ENCODE results near the gene MAP3K3.
A peak's percentile ranks its signal among the peaks of the same experiment; 100 is the strongest.

The MAP3K3 gene

GRCh38 chr17:63697341-63698286 is 75.4 kb downstream of the MAP3K3 start:
- Mint-ChIP-seq H3K4me1 (ENCODE audit: low read depth) (peaks cover 79% of the 10 kb centered on the region), H3K4me3 (peak overlapping the region; percentile 90)

GRCh38 chr17:63698381-63698885 is 76.2 kb downstream of the MAP3K3 start:
- Mint-ChIP-seq H3K9me3 (no peaks in the 10 kb centered on the region), H3K27ac (peak overlapping the region; percentile 84), H3K36me3 (ENCODE audit: low read depth) (peaks cover 77% of the 10 kb centered on the region), H3K4me1 (ENCODE audit: low read depth) (peaks cover 79% of the 10 kb centered on the region), H3K27me3 (no peaks in the 10 kb centered on the region), H3K4me3 (peak overlapping the region; percentile 90)
- intact Hi-C loops (cut with micrococcal nuclease) = loop anchor here (2.0 to 5.0 kb wide), 3 partner anchors 76 to 271 kb away; partner anchors contain the start of genes FTSJ3, MAP3K3 and PSMC5

More at GRCh38 chr17:63697341-63698286, 75.4 kb downstream of the MAP3K3 start:
- H3K36me3 Mint-ChIP-seq (ENCODE audit: low read depth) = peaks cover 77% of the 10 kb centered on the region
- no peaks in the 10 kb centered on the region for H3K27me3 Mint-ChIP-seq
- H3K9me3 Mint-ChIP-seq = no peaks in the 10 kb centered on the region
- H3K27ac Mint-ChIP-seq = peak overlapping the region; percentile 84
- intact Hi-C loops (cut with micrococcal nuclease) = loop anchor here (2.0 to 5.0 kb wide), 3 partner anchors 75 to 270 kb away; partner anchors contain the start of genes FTSJ3, MAP3K3 and PSMC5

- peak overlapping the region; percentile 90 for H3K4me3 Mint-ChIP-seq
- H3K36me3 Mint-ChIP-seq (ENCODE audit: low read depth) = peaks cover 77% of the 10 kb centered on the region
- no peaks in the 10 kb centered on the region for H3K27me3 Mint-ChIP-seq
- peak overlapping the region; percentile 84 for H3K27ac Mint-ChIP-seq
- H3K9me3 Mint-ChIP-seq = no peaks in the 10 kb centered on the region
- intact Hi-C loops (cut with micrococcal nuclease) = loop anchor here (2.0 to 5.0 kb wide), 3 partner anchors 76 to 272 kb away; partner anchors contain the start of genes FTSJ3, MAP3K3 and PSMC5
- peaks cover 79% of the 10 kb centered on the region for H3K4me1 Mint-ChIP-seq (ENCODE audit: low read depth)
Observed at GRCh38 chr17:63698886-63699637, 76.8 kb downstream of the MAP3K3 start.

GRCh38 chr17:63699638-63700527 is 77.7 kb downstream of the MAP3K3 start, which contains the start of gene LIMD2:
LIMD2 (minus strand) TSS chr17:63700125; CDS start chr17:63699298, 827 bp downstream.
- intact Hi-C loops (cut with micrococcal nuclease) = loop anchor here (1.0 to 5.0 kb wide), 4 partner anchors 41 to 273 kb away; partner anchors contain the start of genes FTSJ3, MAP3K3, PSMC5 and STRADA
- peak within 1 kb of the TSS; percentile 90 for H3K4me3 Mint-ChIP-seq
- H3K36me3 Mint-ChIP-seq (ENCODE audit: low read depth) = peaks cover 77% of the 10 kb centered on the region
- peak within 1 kb of the TSS; percentile 95 for H3K27ac Mint-ChIP-seq
- H3K9me3 Mint-ChIP-seq = no peaks in the 10 kb centered on the region
- H3K27me3 Mint-ChIP-seq = no peaks in the 10 kb centered on the region
- H3K4me1 Mint-ChIP-seq (ENCODE audit: low read depth) = peaks cover 76% of the 10 kb centered on the region

- intact Hi-C loops (cut with micrococcal nuclease) = loop anchor here (1.0 kb wide), 2 partner anchors 41 to 74 kb away; partner anchors contain the start of genes DDX42 and STRADA
- Mint-ChIP-seq H3K36me3 (ENCODE audit: low read depth) (peaks cover 77% of the 10 kb centered on the region), H3K4me3 (peak overlapping the region; percentile 81), H3K4me1 (ENCODE audit: low read depth) (peaks cover 76% of the 10 kb centered on the region), H3K27me3 (no peaks in the 10 kb centered on the region), H3K27ac (peak overlapping the region; percentile 95), H3K9me3 (no peaks in the 10 kb centered on the region)
Observed at GRCh38 chr17:63700528-63701455, 78.6 kb downstream of the MAP3K3 start.

GRCh38 chr17:63701456-63701820 is 79.2 kb downstream of the MAP3K3 start:
- intact Hi-C loops (cut with micrococcal nuclease) = loop anchor here (1.0 kb wide), 1 partner anchor 73 kb away; the partner anchor contains the start of gene DDX42
- no peaks in the 10 kb centered on the region for H3K27me3 Mint-ChIP-seq
- peaks cover 77% of the 10 kb centered on the region for H3K36me3 Mint-ChIP-seq (ENCODE audit: low read depth)
- H3K4me1 Mint-ChIP-seq (ENCODE audit: low read depth) = peaks cover 76% of the 10 kb centered on the region
- H3K27ac Mint-ChIP-seq = peak overlapping the region; percentile 95
- no peaks in the 10 kb centered on the region for H3K9me3 Mint-ChIP-seq
- peak overlapping the region; percentile 81 for H3K4me3 Mint-ChIP-seq

GRCh38 chr17:63701868-63702720 is 79.9 kb downstream of the MAP3K3 start:
- intact Hi-C loops (cut with micrococcal nuclease) = loop anchor here (1.0 kb wide), 1 partner anchor 72 kb away; the partner anchor contains the start of gene DDX42
- H3K4me1 Mint-ChIP-seq (ENCODE audit: low read depth) = peaks cover 75% of the 10 kb centered on the region
- H3K27me3 Mint-ChIP-seq = no peaks in the 10 kb centered on the region
- peak overlapping the region; percentile 81 for H3K4me3 Mint-ChIP-seq
- peaks cover 77% of the 10 kb centered on the region for H3K36me3 Mint-ChIP-seq (ENCODE audit: low read depth)
- peak overlapping the region; percentile 95 for H3K27ac Mint-ChIP-seq
- no peaks in the 10 kb centered on the region for H3K9me3 Mint-ChIP-seq

- Mint-ChIP-seq H3K9me3 (no peaks in the 10 kb centered on the region), H3K27me3 (no peaks in the 10 kb centered on the region), H3K4me3 (peak overlapping the region; percentile 81), H3K4me1 (ENCODE audit: low read depth) (peaks cover 69% of the 10 kb centered on the region), H3K27ac (peak overlapping the region; percentile 95), H3K36me3 (ENCODE audit: low read depth) (peaks cover 77% of the 10 kb centered on the region)
- intact Hi-C loops (cut with micrococcal nuclease) = no loop called here
Observed at GRCh38 chr17:63702721-63703015, 80.5 kb downstream of the MAP3K3 start.

GRCh38 chr17:63703029-63703428 is 80.8 kb downstream of the MAP3K3 start:
- Mint-ChIP-seq H3K27me3 (no peaks in the 10 kb centered on the region), H3K36me3 (ENCODE audit: low read depth) (peaks cover 77% of the 10 kb centered on the region), H3K27ac (peak overlapping the region; percentile 95), H3K4me1 (ENCODE audit: low read depth) (peaks cover 65% of the 10 kb centered on the region), H3K4me3 (peak overlapping the region; percentile 81), H3K9me3 (no peaks in the 10 kb centered on the region)
- intact Hi-C loops (cut with micrococcal nuclease) = no loop called here

GRCh38 chr17:63703556-63704258 is 81.5 kb downstream of the MAP3K3 start:
- peak overlapping the region; percentile 7 for H3K27ac Mint-ChIP-seq
- intact Hi-C loops (cut with micrococcal nuclease) = no loop called here
- H3K27me3 Mint-ChIP-seq = no peaks in the 10 kb centered on the region
- H3K36me3 Mint-ChIP-seq (ENCODE audit: low read depth) = peaks cover 77% of the 10 kb centered on the region
- no peak overlapping the region for H3K4me3 Mint-ChIP-seq
- no peaks in the 10 kb centered on the region for H3K9me3 Mint-ChIP-seq
- H3K4me1 Mint-ChIP-seq (ENCODE audit: low read depth) = peaks cover 59% of the 10 kb centered on the region

- Mint-ChIP-seq H3K36me3 (ENCODE audit: low read depth) (peaks cover 77% of the 10 kb centered on the region), H3K27ac (no peak overlapping the region), H3K9me3 (no peaks in the 10 kb centered on the region), H3K4me3 (no peak overlapping the region), H3K4me1 (ENCODE audit: low read depth) (peaks cover 59% of the 10 kb centered on the region), H3K27me3 (no peaks in the 10 kb centered on the region)
- intact Hi-C loops (cut with micrococcal nuclease) = no loop called here
Observed at GRCh38 chr17:63704259-63704576, 82.0 kb downstream of the MAP3K3 start.
